Measurements from ENCODE around the gene PEX1.

GRCh38 chr7:92504563-92504962, 23.8 kb downstream of the PEX1 start:
- no peak for TF ChIP-seq CTCF (conservative IDR thresholded peaks at IDR 0.05 in 1 of 2, IDR thresholded peaks at IDR 0.05 in 1 of 2; ENCODE audit: low read depth in 1 of 2, low read length in 2 of 2)
- no peak for TF ChIP-seq EZH2 (IDR thresholded peaks at IDR 0.05; ENCODE audit: low read length, missing control alignments)

Data from fibroblast of lung (primary cell).